ENCODE results near the gene SLC12A7.

Gene SLC12A7

GRCh38 chr5:1124205-1125029 is 12.6 kb upstream of the SLC12A7 start:
- no peak for DNase-seq

DNA sequence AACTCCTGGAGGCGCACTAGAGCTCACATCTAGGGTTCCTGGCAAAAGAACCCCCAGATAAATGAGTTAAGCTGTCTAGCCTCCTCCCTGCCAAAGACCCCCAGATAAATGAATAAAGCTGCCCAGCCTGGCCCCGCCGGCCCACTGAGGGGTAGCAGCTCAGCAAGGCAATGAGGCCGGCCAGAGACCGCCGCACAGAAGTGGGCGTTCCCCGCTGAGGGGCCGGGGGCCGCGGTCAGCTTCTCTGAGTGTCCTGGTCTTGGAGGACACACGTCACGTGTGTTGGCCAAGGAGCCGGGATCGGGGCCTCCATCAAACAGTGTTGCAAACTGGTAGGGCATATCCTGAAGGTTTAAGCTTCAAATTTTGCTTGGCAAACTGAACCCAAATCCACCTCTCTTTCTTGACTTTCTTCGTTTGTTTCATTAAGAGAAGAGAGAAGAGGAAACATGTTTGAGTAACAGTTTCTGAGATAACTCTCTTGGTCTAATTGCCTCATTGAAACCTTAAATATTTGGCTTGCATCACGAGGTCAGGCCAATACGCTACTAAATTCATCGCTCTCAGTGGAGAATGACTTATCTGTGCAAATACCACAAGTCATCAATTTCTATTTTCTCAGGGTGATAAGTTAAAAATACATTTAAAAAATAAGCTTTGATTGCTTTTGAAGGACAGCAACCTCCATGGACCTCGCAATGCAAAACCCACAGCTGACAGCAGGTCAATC is 11.7 kb upstream of the SLC12A7 start:
- no peak for DNase-seq

- DNase-seq: no peak
These were observed 10.8 kb upstream of the SLC12A7 start for GRCh38 chr5:1122511-1123294.

- DNase-seq: no peak
These were observed 10.0 kb upstream of the SLC12A7 start for GRCh38 chr5:1121891-1122290.

DNA sequence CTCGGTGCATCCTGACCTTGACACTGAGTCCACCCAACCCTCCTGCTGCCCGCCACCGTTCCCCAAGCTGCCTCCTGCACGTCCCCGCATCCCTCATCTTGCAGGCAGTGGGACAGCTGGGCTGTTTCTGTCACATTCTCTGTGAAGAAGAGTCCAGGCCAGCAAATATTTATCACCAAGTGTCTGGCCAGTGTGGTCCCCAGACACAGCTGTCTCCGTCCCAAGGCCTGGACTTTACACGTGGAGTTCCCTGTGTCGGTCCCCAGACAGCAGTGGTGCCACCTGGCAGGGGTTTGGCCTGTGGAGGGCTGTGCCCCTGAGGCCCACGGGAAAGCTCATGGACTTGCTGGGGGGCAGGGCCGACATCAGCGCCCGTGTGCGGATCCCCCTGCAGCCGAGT is 9.2 kb upstream of the SLC12A7 start:
- DNase-seq: no peak

DNA sequence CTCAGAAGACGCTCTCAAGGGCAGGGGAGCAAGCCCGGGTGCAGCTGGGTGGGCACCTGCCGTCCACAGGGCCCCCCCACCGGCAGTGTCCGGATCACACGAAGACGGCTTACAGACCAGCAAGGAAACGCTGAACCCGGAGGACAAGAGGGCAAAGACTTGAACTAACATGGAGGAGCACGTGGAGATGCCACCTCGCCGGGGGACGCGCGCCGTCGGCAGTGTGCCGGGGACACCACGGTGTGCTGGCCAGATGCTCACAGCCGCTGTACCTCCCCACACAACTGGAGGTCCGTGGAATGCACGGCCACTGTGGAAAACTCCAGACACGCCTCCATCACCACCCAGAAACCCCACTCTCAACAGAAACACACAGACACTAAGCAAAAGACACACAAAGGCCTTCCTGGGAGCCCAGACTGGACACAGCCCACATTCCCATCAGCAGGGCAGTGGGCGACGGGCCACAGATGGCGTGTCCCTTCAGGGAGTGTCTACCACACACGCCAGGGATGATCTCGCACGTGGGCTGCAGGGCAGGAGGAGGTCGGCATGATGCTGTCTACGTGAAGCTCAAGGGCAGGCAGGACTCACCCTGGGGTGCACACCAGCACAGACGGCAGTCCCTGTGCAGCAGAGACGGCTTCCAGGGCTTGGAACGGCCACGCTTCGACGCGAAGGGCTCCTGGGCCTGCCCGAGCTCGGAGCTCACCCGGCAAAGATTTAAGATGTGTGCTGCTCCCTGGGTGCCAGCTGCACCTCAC is 8.6 kb upstream of the SLC12A7 start:
- DNase-seq: no peak

- no peak for DNase-seq
These were observed 7.5 kb upstream of the SLC12A7 start for GRCh38 chr5:1119312-1119831.

- DNase-seq: no peak
These were observed 6.9 kb upstream of the SLC12A7 start for GRCh38 chr5:1118738-1119137.

DNA sequence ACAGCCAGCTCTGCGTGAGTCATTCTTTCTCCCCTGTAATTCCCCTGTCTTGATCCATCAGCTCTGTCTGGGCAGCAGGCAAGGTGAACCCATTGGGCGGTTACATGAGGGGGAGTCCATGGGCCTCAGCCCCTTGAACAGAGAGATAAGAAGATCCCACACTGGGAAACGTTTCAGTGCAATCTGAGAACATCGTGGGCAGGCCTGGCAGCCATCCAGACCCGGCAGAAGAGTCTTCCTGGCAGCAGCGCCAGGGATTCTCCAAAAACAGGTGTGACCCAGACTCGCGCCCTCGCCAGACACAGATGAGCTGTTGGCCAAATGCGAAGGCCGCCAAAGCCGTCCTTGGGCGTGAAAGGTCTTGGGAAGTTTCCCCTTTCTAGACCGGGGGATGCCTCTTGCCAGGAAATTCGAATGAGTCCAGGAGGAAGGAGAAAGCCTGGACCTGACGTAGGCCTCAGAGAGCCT is 6.4 kb upstream of the SLC12A7 start:
- no peak for DNase-seq

GRCh38 chr5:1116977-1117376 is 5.1 kb upstream of the SLC12A7 start:
- no peak for DNase-seq

GRCh38 chr5:1116109-1116740 is 4.4 kb upstream of the SLC12A7 start:
- DNase-seq: no peak

- DNase-seq: no peak
These were observed 3.4 kb upstream of the SLC12A7 start for GRCh38 chr5:1115123-1115815.

GRCh38 chr5:1113805-1114586 is 2.1 kb upstream of the SLC12A7 start:
- DNase-seq: no peak

DNA sequence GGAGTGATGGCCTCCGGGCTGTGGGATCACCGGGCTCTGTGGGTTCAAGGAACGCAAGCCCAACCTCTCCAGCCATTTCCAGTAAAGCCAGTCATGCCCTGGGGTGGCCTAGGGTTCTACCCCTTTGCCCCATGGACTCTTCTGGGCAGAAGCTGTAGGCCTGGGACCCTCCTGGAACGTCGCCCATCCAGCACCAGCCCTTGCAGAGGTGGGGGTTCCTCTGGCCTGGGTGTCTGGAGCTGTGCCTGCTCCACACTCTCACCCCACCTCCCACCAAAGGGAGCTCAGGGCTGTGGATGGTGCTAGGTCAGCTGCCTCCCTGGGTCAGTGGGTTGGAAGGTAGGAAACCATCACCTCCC is 1.4 kb upstream of the SLC12A7 start:
- DNase-seq: no peak

DNA sequence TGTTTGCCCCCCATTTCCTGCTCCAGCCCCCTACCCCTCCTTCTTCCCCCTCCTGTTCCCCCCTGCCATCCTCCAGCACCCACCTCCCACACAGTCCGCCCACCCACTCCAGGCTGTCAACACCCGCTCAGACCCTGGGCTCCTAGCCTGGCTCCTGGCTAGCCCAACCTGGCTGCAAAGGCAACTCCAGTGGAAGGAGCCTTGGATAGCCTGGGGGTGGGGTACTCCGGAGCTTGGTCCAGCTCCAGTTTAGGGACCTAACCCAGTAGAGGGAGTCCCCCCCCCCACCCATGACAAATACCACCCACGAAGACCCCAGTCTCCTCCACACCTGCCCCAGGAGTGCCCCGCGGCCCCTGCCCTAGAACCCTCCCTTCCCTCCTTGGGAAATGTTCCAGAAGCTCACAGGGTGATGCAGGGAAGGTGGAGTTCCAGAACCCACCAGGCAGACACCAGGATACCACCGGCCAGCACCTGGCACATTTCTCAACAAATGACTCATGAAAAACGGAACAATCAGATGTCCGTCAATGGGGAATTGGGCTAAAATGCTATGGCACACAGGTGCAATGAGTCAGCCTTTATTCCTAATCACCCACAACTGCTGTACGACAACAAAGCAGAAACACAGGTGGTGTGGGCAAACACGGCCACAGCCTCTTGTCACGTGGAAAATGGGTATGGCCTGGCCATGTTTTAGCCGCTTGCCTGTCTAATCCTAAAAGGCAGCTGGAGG is 901 bp upstream of the SLC12A7 start:
- no peak for DNase-seq

- DNase-seq: no peak
These were observed 579 bp downstream of the SLC12A7 start for GRCh38 chr5:1111241-1111726.

- no peak for DNase-seq
These were observed 1.3 kb downstream of the SLC12A7 start for GRCh38 chr5:1110307-1111240.

DNA sequence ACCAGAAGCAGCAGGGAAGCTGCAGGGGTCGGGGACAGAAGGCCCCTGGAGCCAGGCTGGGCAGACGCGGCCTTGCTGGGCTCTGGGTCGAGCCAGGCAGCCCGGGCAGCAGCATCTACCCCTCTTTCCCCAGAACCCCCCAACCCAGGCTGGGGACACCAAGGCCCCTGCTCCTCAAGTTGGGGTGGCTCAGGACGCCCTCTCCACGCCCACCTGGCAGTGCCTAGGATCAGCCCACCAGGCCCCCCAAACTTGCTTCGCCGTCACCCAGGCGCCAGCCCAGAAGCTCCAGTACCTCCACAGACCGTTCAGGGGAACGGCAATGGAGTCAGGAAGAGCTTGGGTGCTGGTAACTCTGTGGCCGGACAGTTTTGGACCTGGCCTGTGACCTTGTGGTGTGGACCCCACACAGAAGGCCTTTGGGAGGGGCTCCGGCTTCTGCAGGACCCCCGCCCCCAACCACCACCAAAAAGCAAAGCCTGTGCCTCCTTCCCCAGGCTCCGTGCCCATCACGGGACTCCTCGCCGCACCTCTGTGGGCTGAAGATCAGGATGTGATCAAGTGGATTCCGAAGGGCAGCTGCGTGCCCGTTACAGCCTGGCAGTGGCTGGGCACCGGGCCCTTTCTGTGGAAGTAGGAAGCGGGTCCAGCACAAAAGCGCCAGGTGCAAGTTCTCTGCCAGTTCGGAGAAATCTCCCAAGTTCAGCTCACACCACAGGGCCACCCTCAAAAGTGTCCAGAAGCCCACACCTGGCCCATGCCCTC is 2.1 kb downstream of the SLC12A7 start:
- no peak for DNase-seq

Measured in NK-92 treated with Interleukin-12 subunit alpha and Interleukin-12 subunit beta, amount 100 ng/mL, for 24 hours (cell line).